HG02884 (cell line): ENCODE results near the gene CCDC85C.

ENCODE experiments used
- ATAC-seq: cut with Tn5 transposase; IDR thresholded peaks from one replicate; pipeline ENCODE4 v1.9.1; 2021; ENCODE audit warnings: mild to moderate bottlenecking, moderate library complexity; ENCODE audit not compliant: unreplicated experiment

The CCDC85C gene

DNA sequence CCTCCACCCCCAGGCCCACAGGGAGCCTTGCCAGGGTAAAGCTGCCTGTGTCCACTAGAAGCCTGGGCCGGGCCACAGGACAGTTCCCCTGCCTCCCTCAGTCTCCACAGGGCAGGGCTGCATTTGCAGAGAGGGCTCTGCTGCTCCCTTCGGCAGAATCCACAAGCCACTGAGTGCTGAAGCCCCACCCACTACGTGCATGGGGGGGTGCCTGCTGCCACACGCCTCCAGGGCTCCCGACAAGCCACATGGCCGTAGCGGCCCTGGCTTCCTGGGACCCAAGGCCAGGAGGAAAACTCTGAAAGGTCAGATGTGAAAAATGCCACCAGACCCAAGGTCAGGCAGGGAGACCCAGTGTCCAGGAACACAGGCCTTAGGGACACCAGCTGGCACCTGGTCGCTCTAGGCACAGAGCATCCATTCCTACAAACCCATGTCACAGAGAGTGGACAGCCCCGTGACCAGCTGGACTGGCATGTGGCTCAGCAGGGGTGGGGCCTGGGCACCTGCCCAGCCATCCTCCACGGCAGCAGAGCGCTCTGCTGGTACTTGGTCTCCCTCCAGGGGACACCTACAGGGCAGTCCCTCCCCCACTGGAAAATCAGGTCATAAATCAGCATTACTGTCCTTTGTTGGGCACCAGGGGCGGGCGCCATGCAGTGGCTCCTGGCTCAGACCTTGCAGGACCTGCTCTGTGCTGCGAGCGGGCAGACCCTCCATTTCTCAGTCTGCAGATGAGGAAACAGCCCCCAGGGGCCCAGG lies 42.9 kb downstream of the CCDC85C start:
- ATAC-seq = no peak

DNA sequence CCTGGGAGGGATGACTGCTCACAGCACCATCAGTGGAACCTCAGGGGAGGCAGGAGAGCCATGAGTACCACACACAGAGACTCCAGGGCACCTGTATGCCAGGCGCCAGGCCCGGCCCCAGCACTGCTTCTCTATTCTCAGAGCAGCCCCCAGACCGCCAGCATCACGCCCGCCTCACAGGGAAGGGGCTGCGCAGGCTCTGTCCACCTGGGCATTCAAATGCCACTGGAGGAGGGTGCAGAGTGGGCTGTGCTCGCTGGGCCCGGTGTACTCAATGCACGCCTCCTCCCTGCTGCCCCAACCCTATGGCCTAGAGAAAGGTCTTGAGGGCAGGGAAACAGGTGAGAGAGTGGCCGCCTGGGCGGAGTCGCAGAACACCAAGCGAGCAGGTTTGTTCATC lies 43.6 kb downstream of the CCDC85C start:
- ATAC-seq = no peak

DNA sequence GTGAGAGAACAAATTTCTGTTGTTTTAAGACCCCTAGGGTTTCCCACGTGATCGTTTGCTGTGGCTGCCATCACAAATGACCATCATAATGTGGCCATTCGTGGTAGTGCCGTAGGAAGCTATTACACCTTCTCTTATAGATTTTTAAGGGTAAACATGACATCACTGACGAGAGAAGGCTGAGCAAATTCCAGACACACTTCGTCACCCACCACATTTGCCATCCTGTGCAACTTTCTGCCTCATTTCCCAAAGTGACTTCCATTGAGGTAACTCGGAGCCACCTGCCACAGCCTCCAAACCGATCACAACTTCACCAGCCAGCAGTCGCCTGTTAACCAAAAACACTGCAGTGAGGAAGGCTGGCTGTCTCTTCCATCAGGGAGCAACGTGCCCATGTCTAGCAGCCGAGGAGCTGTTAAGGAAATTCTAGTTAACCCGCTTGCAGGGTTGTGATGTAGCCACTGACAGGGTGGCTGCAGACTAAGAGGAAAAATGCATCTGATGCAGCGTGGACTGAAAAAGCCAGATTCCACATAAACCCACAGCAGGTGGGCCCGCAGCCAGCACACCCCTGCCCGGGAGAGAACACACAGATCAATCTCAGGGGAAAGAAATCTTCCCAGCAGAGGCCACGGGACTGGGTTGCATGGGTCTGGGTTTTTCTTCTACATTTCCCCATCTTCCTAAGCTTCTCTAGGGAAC lies 44.6 kb downstream of the CCDC85C start:
- ATAC-seq = no peak

DNA sequence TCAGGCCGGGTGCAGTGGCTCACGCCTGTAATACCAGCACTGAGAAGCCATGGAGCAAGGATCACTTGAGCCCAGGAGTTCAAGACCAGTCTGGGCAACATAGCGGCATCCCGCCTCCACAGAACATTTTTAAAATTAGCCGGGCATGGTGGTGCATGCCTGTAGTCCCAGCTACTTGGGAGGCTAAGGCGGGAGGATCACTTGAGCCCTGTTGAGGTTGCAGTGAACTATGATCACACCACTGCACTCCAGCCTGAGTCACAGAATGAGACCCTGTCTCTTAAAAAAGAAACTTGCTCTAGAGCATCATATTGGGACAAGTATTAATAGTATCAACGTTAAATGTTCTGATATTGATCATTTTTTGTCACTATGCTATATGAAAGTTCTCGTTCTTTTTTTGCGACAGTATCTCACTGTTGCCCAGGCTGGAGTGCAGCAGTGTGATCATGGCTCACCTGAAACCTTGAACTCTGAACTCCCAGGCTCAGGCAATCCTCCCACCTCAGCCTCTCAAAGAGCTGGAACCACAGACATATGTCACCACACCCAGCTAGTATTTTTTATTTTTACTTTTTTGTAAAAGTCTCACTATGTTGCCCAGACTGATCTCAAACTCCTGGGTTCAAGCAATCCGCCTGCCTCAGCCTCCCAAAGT lies 47.7 kb downstream of the CCDC85C start:
- ATAC-seq = no peak

DNA sequence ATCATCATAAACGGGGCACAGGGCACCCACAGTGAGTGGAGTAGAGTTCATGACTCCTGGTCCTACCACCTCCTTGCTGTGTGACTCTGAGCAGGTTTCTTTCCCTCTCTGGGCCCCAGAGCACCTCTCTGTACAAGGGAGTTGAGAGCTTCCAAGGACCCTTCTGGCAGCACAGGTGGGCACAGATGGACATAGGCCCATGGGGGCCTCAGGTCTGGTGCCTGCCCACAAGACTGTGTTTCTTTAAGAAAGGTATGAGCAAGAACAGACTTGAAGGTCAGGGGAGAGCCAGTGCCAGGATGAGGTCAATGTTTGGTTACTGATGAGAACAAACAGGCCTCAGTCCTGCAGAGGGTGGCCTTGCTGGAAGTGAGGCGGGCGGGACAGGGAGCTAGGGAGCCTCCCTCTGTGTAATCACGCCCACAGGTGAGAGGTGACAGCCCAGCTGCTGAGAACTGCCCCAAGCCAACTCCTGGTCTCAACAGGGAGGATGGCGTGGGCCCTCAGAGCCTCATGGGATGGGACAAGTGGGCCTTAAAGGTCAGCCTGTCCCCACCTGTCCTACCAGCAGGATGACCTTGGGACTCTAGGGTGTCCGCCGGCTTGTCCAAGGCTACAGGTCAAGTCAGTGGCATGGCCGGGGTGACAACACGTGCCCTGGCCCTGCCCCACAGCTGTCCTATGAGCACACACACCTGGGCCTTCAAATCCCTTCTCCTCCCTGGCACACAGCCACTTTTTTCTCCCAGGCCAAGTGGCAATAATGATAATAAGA lies 49.1 kb downstream of the CCDC85C start:
- ATAC-seq = no peak

DNA sequence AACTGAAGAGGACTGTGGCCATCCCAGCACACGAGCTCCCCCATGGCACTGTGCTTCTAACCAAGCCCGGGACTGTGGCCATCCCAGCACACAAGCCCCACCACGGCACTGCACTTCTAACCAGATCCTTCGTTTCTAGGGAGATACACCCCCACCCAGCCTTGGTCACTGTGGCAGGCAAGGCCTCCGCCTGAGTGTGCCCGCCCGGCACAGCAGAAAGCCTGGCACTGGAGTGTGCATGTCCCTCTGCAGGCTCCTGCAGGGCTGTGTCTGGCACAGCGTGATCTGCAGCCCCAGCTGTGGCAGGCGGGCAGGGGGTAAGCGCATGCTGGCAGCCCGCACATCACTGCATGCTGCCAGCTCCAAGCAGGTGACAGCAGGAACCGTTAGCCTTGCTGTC lies 49.8 kb downstream of the CCDC85C start:
- no peak for ATAC-seq

DNA sequence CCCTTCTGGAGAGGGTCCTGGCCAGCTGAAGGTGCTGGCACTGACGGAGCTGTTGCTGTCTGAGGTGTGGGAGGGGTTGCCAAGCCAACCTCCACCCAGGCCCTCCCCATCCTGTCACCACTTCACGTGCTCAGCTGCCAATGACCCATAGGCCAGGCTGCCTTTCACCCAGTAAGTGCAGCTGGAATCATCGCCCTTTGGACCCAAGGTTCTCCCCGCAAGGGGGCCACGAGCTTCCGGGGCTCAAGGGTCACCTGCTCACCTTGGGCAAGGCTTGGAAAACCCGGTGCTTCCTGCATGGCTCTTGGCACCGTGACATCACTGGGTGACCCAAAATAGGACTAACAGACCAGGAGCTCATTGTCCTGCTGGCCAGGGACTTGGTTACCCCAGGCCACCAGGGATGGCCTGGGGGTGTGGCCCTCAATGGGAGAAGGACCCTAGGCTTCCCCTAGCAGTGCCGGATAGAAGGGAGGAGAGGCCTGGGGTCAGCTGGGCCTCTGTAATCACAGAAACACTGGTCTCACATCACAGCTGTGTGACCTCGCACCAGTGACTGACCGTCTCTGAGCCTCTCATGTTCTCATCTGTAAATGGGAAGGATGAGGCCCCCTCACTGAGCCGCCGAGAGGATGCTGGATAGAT lies 51.3 kb downstream of the CCDC85C start:
- ATAC-seq = no peak

DNA sequence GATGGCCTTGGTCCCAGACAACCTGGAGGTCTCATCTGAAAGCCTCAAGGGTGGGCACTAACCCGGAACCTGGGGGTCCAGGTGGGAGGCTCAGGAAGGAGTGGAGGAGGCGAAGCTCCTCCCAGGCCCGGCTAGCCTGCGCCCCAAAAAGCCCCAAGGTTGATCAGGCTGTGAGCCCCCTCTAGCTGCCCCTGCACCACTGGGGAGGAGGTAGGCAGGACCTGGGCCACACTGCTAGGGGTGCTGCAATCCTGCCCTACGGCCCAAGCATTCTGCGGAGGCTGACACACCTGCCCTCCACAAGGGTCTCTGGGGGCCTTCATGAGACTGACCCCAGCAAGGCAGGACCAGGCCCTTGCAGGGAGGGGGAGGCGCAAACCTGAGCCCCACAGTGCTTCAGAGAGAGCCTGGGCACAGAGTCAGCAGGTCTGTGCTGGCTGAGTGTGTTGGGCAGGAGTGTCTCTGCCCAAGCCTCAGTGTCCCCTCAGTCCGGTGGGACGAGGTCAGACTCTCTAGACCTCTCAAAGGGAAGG lies 51.9 kb downstream of the CCDC85C start:
- no peak for ATAC-seq

DNA sequence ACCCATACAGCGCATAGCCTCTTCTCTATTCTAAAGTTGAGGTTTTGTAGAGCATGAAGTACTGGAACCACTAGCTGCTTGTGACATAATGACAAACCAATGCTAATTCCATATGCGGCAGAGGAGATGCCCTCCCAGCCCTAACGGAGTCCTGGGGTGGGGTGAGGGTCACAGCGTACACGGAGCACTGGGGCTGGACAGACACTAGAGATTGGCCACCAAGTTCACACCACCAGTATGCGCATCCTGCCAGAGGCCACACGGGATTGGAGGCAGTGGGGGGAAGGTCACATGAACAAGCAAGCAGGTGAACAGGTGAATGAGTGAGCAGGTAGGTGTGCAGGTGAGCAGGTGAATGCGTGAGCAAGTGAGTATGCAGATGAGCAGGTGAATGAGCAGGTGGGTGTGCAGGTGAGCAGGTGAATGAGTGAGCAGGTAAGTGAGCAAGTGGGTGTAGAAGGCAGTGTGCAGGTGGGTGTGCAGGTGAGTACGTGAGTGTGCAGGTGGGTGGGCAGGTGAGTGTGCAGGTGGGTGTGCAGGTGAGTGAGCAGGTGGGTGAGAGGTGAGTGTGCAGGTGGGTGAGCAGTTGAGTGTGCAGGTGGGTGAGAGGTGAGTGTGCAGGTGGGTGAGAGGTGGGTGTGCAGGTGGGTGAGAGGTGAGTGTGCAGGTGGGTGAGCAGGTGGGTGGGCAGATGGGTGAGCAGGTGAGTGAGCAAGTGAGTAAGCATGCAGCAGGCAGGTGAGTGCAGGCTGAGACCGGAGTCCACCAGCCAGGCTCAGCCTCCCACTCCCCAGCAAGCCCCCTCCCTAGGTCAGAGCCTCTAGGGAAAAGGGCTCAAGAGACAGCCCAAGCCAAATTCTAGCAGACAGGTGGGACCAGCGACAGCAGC lies 52.7 kb downstream of the CCDC85C start:
- no peak for ATAC-seq

DNA sequence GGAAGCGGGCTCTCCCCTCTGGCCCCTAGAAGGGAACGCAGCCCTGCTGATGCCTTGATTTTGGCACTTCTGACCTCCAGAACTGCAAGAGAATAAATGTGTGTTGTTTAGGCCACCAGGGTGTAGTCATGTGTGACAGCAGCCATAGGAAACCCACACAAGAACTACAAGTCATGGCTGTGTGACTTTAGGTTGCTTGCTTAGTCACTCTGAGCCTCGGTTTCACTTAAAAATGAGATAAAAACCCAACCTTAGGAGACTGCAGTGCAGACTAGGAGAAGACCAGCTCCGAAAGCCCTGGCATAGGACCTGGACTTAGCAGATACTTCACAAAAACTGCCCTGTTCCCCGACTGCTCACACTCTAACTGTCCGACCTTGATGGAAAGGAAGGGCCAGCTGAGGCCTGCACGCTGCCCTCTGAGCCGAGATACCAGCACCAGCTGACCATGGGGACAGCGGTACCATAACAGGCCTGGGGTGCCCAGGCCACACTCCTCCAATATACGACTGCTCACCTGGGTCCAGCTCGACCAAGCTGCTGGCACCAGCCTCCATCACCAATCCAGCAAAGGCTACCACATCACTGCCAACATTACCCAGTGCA lies 53.5 kb downstream of the CCDC85C start:
- no peak for ATAC-seq

DNA sequence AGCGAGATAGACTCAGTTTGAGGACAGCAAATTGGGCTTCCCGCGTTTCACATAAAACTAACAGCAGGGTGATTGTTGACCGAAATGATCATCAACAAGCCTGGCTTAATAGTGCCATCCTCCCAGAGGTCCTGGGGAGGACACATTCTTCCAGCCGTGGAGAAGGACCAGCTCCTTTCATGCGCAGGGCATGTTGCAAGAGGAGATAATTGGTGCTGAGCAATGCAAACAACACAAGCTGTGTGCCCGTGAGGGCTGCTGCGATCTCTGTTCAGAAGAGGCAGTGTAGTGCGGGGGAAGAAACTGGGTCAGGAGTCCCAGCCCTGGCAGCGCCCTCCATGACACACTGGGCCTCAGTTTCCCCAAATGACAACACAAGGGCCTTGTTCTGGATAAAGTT lies 54.3 kb downstream of the CCDC85C start:
- ATAC-seq = no peak

DNA sequence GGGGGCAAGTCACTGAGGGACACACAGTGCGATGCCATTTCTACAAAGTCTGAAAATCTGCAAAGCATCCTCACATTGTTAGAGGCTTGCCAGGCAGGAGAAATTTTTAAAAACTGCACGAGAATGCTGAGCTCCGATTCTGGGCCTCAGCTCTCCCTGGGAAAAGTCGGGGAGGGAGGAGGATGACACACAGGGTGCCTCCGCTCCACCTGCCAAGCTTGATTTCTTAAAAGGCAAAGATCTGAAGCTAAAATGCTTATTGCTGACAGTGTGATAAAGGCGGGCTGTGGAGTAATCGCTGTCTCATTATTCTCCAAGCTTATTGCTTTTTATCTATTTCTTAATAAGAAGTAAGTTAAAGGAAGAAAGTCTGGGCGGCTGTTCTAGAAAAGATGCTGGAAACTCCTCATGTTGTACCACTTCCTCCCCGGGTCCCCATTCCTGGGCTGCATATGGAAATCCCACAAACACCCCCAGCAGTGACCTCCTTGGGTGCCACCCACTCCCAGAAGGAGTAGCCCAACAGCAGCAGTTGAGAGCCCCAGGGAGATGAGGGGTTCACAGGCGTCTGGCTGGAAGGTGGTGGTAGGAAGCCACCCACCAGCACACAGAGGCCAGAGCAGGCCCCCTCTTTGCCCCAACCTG lies 55.0 kb downstream of the CCDC85C start:
- ATAC-seq = no peak

DNA sequence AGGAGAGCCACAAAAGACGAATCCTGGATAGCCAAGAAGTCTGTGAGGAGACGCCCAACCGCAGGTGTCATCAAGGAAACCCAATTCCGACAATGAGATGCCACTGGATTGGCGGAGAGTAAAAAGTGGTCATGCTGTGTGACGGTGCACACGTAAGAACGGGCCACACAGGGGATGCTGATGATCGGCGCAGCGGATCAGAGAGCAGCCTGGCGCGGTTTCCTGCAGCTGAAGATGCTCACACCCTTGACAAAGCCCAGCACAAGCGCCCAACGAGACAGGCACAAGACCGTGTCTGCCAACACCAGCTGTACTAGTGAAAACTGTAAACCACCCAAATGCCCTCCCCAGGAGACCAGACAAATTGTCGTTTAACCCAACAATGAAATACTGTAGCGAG lies 55.8 kb downstream of the CCDC85C start:
- ATAC-seq = no peak

DNA sequence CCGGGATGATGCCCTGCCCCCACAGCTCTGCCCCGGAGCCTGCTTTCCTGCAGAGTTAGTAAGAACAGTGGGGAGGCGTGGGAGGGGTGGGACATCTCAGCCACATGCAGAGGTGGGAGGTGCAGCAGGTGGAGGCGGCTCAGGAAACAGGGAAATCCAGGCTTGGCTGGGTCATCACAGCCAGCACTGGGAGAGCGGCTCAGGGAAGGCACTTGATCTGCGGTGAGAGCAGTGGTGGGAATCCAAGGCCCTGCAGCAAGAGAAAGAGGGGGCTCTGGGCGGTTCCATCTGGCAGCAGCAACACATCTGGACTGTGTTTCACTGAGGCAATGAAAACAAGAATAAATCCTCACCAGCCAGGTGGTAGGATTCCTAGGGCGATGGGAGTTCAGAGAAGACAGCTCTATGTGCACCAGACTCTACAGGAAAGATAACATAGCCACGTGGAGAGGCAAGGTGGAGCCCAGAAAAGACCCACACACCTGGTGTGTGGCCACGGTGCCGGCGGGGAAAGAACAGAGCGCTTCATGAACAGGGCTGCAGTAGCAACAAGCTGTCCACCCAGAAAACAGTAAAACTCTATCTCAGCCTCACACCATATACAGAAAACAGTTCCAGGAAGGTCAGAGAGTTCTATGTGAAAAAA lies 57.6 kb downstream of the CCDC85C start:
- ATAC-seq = no peak

DNA sequence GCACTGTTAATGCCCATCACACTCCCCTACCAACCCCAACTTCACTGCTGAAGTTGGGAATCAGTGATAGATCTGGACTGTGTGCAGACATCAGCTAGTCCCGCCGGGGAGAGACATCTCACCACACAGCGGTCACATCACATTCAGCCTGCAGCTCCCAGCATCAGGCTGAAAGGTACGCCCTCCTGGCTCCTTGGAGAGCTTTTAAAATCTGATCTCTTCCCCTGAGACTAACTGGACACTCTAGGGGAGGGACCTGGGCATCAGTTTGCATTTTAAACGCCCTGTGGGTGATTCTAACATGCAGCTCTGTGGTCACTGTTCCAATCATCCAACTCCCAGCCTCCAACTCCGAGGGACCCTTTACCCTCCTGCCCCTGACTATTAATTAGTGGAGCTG lies 58.4 kb downstream of the CCDC85C start:
- ATAC-seq = no peak

DNA sequence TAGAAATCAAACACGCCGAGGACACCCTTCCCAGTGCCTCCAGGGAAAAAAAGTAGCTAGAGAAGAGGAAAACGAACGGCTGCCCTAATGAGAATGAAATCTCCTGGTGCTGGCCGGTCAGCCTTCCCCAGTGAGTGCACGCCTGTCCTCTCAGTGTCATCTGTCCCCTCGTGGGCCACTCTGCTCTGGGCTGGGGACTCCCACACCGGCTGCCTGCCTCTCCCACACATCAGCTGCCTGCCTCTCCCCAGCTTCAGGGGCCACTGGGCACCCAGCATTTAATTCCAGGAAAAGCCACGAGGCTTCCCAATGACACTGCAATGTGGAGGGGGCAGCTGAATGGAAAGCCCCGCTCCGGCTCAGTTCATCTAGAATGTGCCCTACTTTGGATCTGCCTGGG lies 59.0 kb downstream of the CCDC85C start:
- ATAC-seq = no peak

DNA sequence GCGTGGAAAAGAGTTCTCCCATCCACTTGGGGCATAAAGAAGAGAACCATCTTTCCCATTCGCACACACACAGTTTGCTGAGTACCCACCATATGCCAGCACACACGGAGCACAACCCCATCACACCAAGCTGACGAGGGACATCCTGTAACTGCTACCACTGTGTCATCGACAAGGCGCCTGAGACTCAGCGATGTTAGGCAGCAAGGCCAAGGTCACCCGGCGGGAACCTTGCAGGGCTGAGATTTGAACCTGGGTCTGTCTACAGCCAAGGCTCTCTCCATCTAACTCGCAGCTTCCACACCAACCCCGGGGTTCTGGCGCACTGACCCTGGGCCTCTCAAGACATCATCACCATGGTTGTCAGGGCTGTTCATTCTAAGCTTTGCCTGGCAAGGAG lies 60.0 kb downstream of the CCDC85C start:
- no peak for ATAC-seq

DNA sequence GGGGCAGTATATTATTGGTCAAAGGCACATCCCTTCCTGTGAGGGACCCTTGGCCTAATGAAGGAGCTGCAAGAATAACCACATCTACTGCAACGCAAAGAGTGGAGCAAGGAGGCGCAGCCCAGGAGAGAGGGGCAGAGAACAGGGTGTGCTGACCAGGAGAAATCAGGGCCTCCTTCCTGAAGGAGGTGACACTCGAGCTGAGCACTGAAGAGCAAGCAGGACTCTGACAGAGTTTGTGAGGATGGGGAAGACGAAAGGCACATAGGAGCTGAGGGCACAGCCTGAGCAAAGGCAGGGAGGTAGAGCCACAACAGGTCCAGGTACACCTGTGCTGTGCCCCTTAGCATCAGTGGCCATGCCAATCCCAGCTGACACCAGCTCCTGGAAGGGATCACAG lies 60.6 kb downstream of the CCDC85C start:
- no peak for ATAC-seq
